GM10248 (cell line): ENCODE measurements around the gene RXRB.

ENCODE experiments used
- CTCF ChIA-PET: fragments of 300-600 bp; sonication (Branson Sonifier 250); formaldehyde crosslinking; extraction: SDS; loops from one replicate; lab custom pipeline; 2021; ENCODE audit warnings: antibody characterized with exemption; lab: Yijun Ruan, JAX
- POLR2A ChIA-PET: fragments of 350-650 bp; sonication (Branson Sonifier 250); formaldehyde crosslinking; extraction: SDS; loops from one replicate; lab custom pipeline; 2020; ENCODE audit warnings: antibody characterized with exemption; lab: Yijun Ruan, JAX
- DNase-seq: peaks from one replicate; pipeline ENCODE4 v3.0.0; 2012; ENCODE audit errors: extremely low spot score
- CTCF ChIP-seq: IDR thresholded peaks from 2 replicates; pipeline ENCODE4 v1.5.1; 2012; ENCODE audit warnings: mild to moderate bottlenecking, low read depth; ENCODE audit errors: extremely low read depth, missing control alignments, control extremely low read depth

Gene RXRB

GRCh38 chr6:33189625-33190448 lies 10.6 kb downstream of the RXRB start:
- POLR2A ChIA-PET = no interaction called here
- CTCF ChIA-PET = interaction anchor here (1.1 to 2.1 kb wide), 5 partner anchors 8 to 68 kb away, joined by 3 to 8 read pairs (median 5); no protein-coding TSS in a partner anchor
- no peak for DNase-seq
- TF ChIP-seq CTCF = no peak

GRCh38 chr6:33189164-33189563 lies 11.3 kb downstream of the RXRB start:
- no peak for TF ChIP-seq CTCF
- ChIA-PET POLR2A (no interaction called here), CTCF (interaction anchor here (1.1 to 2.1 kb wide), 4 partner anchors 8 to 67 kb away, joined by 3 to 8 read pairs (median 6); no protein-coding TSS in a partner anchor)
- DNase-seq = no peak

- no peak for DNase-seq
- ChIA-PET POLR2A (no interaction called here), CTCF (no interaction called here)
- TF ChIP-seq CTCF = no peak
These were observed 12.7 kb downstream of the RXRB start for GRCh38 chr6:33187809-33188208.

- ChIA-PET POLR2A (no interaction called here), CTCF (interaction anchor here (1.2 kb wide), 1 partner anchor 12 kb away, joined by 6 read pairs; no protein-coding TSS in a partner anchor)
- DNase-seq = no peak
- TF ChIP-seq CTCF = no peak
These were observed 14.7 kb downstream of the RXRB start for GRCh38 chr6:33185654-33186187.

- TF ChIP-seq CTCF = no peak
- POLR2A ChIA-PET = no interaction called here
- DNase-seq = no peak
- CTCF ChIA-PET = no interaction called here
These were observed 15.3 kb downstream of the RXRB start for GRCh38 chr6:33185190-33185589.

GRCh38 chr6:33183071-33183683 lies 17.3 kb downstream of the RXRB start:
- CTCF ChIA-PET = interaction anchor here (0.8 to 3.0 kb wide), 6 partner anchors 10 to 169 kb away, joined by 3 to 16 read pairs (median 3); no protein-coding TSS in a partner anchor
- POLR2A ChIA-PET = no interaction called here
- no peak for TF ChIP-seq CTCF
- DNase-seq = no peak
